GM20000 (cell line): ENCODE measurements around the gene KIAA0319L.

Experiments
- DNase-seq: peaks from one replicate; pipeline ENCODE4 v3.0.0; 2012; ENCODE audit warnings: low spot score
- CTCF ChIP-seq: IDR thresholded peaks from 2 replicates; pipeline ENCODE4 v1.5.1; 2012; ENCODE audit warnings: mild to moderate bottlenecking, control low read depth; ENCODE audit errors: extremely low read depth, missing control alignments

The KIAA0319L gene

DNA sequence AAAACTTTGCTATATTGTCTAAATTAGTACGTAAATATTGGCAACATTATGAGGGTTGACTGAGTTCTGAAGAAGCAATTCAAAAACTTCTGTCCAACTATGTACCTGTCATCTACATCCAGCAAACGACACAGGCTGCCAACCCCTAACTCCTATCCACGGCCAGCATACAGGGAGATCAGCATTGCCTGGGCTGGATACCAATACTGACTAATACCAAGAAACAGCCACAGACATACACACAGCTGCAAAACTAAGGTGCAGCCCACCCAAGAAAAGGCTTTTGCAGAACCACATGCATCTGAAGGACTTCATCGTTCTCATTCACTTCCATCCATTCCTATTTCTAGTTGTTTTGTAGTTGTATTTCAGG lies 2.0 kb downstream of the KIAA0319L start:
- no peak for TF ChIP-seq CTCF
- no peak for DNase-seq

- DNase-seq, result no peak
These were observed 2.7 kb downstream of the KIAA0319L start for GRCh38 chr1:35554266-35555211.

GRCh38 chr1:35553851-35554250 lies 3.4 kb downstream of the KIAA0319L start:
- no peak for TF ChIP-seq CTCF
- DNase-seq, result no peak

More at GRCh38 chr1:35554266-35555211, 2.7 kb downstream of the KIAA0319L start:
- TF ChIP-seq CTCF, result no peak

DNA sequence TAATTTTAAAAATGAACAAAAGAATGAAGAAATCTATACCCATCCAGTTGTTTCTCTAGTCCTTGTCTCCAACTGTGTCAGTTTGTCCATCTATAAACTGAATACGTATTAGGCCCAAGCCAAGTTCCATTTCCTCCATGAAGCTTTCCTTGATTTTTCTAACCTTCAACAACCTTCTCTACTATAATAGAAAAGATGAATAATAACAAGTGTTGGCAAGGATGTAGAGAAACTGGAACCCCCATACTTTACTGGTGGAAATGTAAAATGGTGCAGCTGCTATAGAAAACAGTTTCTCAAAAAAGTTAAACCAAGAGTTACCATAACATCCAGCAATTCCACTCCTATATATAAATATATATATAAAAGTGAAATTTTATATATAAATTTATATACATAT lies 10.6 kb downstream of the KIAA0319L start:
- no peak for DNase-seq
- TF ChIP-seq CTCF, result no peak

- DNase-seq, result peak; percentile 58
- TF ChIP-seq CTCF, result peak; percentile 59
These were observed 12.2 kb downstream of the KIAA0319L start for GRCh38 chr1:35544976-35545375.

DNA sequence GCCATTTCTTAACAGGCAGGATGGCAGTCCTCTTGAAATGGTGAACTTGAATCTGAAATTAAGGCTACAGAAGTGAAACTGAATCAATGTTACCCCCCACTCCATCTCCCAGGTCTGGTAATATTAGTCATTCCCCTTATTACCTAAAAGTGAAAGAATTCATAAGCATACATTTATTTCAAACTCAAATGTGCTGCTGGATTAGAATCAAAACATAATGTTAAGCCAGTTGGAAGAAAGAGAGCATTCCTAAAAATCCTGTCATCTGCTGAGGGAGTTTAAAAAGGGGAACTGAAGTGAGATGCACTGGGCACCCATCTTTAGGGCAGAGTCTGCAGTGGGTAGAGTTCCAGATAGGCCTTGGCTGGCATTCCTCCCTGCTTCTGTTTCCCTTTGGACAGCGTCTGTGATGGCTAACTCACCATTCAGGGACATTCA lies 17.4 kb downstream of the KIAA0319L start:
- peak; percentile 50 for DNase-seq

More for the DNA sequence above, 17.4 kb downstream of the KIAA0319L start:
- TF ChIP-seq CTCF, result no peak
